HCT116 (cell line): Measurements from ENCODE around the gene HPCAL1.

Source experiments
- EZH2 ChIP-seq: fragments of 200-600 bp; sonication (generic); IDR thresholded peaks from 2 replicates; pipeline ENCODE4 v1.6.1; 2017; ENCODE audit warnings: antibody characterized with exemption, mixed run types
- JUND ChIP-seq: IDR thresholded peaks from 2 replicates; pipeline ENCODE4 v1.6.1; 2012
- POLR2AphosphoS5 ChIP-seq: IDR thresholded peaks from 2 replicates; pipeline ENCODE4 v1.6.1; 2011; ENCODE audit warnings: mild to moderate bottlenecking, low read depth, low read length, moderate library complexity
- RAD21 ChIP-seq: IDR thresholded peaks from 2 replicates; pipeline ENCODE4 v1.6.1; 2012; ENCODE audit warnings: low read depth, mild to moderate bottlenecking
- TCF7L2 ChIP-seq: IDR thresholded peaks from 2 replicates; pipeline ENCODE4 v1.7.0; 2011; ENCODE audit warnings: borderline replicate concordance, inconsistent platforms; ENCODE audit not compliant: insufficient read depth, insufficient read length; ENCODE audit errors: extremely low read depth
- ZFX ChIP-seq: fragments of 450-650 bp; IDR thresholded peaks from 2 replicates; pipeline ENCODE4 v1.6.1; 2017
- TF ChIP-seq, protein P1 (sequence below), 3 experiments: fragments of 200-600 bp in 1 of 3; sonication (generic) in 1 of 3; IDR thresholded peaks in 2 of 3; conservative IDR thresholded peaks in 1 of 3; 2 replicates each; pipeline ENCODE4 v1.5.1; 2012 to 2017; ENCODE audit warnings: low read depth in 2 of 3, low read length in 2 of 3, antibody characterized with exemption in 1 of 3, borderline replicate concordance in 1 of 3, control low read depth in 1 of 3, mild to moderate bottlenecking in 1 of 3, mixed read lengths in 1 of 3, mixed run types in 1 of 3, moderate library complexity in 1 of 3; ENCODE audit not compliant: insufficient read depth in 1 of 3
- TF ChIP-seq, protein P2 (sequence below): IDR thresholded peaks from 2 replicates; pipeline ENCODE4 v1.6.1; 2011; ENCODE audit warnings: mild to moderate bottlenecking, low read length, moderate library complexity; ENCODE audit not compliant: insufficient replicate concordance; ENCODE audit errors: extremely low read depth

DNA sequence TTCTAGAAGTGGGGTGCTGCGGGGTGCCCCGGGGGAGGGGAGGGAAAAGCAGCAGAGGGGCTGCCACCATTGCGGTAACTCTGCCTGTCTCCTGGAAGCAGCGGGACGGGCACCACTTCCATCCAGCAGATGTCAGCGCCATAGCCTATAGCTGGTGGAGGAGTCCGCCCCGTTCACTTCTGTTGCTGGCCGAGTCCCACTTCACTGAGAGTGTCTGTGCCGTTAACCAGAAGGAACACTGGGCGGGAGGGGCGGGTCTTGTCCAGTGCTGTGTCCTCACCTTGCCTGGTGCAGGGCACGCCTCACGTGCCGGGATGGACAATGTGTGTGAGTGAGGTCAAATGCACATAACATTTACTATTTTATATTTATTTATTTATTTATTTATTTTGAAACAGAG, 164.7 kb downstream of the HPCAL1 start:
- TF ChIP-seq, protein P1, sequence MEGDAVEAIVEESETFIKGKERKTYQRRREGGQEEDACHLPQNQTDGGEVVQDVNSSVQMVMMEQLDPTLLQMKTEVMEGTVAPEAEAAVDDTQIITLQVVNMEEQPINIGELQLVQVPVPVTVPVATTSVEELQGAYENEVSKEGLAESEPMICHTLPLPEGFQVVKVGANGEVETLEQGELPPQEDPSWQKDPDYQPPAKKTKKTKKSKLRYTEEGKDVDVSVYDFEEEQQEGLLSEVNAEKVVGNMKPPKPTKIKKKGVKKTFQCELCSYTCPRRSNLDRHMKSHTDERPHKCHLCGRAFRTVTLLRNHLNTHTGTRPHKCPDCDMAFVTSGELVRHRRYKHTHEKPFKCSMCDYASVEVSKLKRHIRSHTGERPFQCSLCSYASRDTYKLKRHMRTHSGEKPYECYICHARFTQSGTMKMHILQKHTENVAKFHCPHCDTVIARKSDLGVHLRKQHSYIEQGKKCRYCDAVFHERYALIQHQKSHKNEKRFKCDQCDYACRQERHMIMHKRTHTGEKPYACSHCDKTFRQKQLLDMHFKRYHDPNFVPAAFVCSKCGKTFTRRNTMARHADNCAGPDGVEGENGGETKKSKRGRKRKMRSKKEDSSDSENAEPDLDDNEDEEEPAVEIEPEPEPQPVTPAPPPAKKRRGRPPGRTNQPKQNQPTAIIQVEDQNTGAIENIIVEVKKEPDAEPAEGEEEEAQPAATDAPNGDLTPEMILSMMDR (IDR thresholded peaks at IDR 0.05 in 2 of 3, conservative IDR thresholded peaks at IDR 0.05 in 1 of 3; ENCODE audit: borderline replicate concordance in 1 of 3, insufficient read depth in 1 of 3, low read depth in 2 of 3, low read length in 2 of 3) = 0 out of 6 replicates have a peak, but pooled peaks of 1 of the 3 experiments have one; percentile 6
- TF ChIP-seq EZH2 = no peak
- no peak for TF ChIP-seq POLR2AphosphoS5
- no peak for TF ChIP-seq ZFX
- TF ChIP-seq TCF7L2 = no peak
- peak; percentile 13; the same call in 1 of the 2 replicates for TF ChIP-seq RAD21
- TF ChIP-seq, protein P2, sequence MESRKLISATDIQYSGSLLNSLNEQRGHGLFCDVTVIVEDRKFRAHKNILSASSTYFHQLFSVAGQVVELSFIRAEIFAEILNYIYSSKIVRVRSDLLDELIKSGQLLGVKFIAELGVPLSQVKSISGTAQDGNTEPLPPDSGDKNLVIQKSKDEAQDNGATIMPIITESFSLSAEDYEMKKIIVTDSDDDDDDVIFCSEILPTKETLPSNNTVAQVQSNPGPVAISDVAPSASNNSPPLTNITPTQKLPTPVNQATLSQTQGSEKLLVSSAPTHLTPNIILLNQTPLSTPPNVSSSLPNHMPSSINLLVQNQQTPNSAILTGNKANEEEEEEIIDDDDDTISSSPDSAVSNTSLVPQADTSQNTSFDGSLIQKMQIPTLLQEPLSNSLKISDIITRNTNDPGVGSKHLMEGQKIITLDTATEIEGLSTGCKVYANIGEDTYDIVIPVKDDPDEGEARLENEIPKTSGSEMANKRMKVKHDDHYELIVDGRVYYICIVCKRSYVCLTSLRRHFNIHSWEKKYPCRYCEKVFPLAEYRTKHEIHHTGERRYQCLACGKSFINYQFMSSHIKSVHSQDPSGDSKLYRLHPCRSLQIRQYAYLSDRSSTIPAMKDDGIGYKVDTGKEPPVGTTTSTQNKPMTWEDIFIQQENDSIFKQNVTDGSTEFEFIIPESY = no peak
- TF ChIP-seq JUND = no peak
